ENCODE results near the gene HNRNPH1.

DNA sequence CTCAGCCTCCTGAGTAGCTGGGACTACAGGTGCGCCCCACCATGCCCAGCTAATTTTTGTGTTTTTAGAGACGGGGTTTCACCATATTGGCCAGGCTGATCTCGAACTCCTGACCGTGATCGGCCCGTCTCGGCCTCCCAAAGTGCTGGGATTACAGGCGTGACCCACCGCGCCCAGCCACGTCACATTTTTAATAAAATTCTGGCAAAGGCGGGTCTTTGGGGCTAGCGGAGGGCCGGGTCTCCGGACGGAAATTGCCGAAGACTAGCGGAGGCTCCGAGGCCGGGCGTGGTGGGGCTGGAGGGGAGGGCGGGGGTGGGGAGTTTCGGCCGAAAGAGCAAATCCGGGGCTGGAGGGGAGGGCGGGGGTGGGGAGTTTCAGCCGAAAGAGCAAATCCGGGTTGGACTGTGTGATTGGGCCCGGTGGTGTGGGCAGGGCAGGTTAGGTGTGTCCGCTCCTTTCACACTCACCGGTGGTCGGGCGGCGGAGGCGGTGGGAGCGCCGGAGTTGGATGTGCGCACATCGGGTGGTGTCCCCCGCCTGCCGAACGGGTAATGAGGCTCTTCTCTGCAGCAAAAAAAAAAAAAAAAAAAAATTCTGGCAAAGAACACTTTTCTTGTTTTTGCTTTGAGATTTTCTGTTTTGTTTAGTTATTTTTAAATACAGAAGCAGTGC, 46.0 kb downstream of the HNRNPH1 start:
- TF ChIP-seq SP1 (IDR thresholded peaks at IDR 0.05) (no peak), RAD21 (IDR thresholded peaks at IDR 0.05) (no peak), EGR1 (IDR thresholded peaks at IDR 0.05; ENCODE audit: low read depth in 2 of 2) (no peak), GABPA (IDR thresholded peaks at IDR 0.05 in 1 of 2, conservative IDR thresholded peaks at IDR 0.05 in 1 of 2) (no peak), FOXA1 (IDR thresholded peaks at IDR 0.05) (no peak), YY1 (IDR thresholded peaks at IDR 0.05) (no peak), TAF1 (conservative IDR thresholded peaks at IDR 0.05) (no peak), JUND (IDR thresholded peaks at IDR 0.05) (no peak), FOXA2 (IDR thresholded peaks at IDR 0.05) (no peak)
- TF ChIP-seq, protein P1, sequence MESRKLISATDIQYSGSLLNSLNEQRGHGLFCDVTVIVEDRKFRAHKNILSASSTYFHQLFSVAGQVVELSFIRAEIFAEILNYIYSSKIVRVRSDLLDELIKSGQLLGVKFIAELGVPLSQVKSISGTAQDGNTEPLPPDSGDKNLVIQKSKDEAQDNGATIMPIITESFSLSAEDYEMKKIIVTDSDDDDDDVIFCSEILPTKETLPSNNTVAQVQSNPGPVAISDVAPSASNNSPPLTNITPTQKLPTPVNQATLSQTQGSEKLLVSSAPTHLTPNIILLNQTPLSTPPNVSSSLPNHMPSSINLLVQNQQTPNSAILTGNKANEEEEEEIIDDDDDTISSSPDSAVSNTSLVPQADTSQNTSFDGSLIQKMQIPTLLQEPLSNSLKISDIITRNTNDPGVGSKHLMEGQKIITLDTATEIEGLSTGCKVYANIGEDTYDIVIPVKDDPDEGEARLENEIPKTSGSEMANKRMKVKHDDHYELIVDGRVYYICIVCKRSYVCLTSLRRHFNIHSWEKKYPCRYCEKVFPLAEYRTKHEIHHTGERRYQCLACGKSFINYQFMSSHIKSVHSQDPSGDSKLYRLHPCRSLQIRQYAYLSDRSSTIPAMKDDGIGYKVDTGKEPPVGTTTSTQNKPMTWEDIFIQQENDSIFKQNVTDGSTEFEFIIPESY (IDR thresholded peaks at IDR 0.05): no peak
- TF ChIP-seq, protein P2, sequence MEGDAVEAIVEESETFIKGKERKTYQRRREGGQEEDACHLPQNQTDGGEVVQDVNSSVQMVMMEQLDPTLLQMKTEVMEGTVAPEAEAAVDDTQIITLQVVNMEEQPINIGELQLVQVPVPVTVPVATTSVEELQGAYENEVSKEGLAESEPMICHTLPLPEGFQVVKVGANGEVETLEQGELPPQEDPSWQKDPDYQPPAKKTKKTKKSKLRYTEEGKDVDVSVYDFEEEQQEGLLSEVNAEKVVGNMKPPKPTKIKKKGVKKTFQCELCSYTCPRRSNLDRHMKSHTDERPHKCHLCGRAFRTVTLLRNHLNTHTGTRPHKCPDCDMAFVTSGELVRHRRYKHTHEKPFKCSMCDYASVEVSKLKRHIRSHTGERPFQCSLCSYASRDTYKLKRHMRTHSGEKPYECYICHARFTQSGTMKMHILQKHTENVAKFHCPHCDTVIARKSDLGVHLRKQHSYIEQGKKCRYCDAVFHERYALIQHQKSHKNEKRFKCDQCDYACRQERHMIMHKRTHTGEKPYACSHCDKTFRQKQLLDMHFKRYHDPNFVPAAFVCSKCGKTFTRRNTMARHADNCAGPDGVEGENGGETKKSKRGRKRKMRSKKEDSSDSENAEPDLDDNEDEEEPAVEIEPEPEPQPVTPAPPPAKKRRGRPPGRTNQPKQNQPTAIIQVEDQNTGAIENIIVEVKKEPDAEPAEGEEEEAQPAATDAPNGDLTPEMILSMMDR (IDR thresholded peaks at IDR 0.05; ENCODE audit: low read depth, low read length, missing input control): no peak
- TF ChIP-seq, protein P3, sequence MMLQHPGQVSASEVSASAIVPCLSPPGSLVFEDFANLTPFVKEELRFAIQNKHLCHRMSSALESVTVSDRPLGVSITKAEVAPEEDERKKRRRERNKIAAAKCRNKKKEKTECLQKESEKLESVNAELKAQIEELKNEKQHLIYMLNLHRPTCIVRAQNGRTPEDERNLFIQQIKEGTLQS (IDR thresholded peaks at IDR 0.05): no peak
- TF ChIP-seq, protein P4, sequence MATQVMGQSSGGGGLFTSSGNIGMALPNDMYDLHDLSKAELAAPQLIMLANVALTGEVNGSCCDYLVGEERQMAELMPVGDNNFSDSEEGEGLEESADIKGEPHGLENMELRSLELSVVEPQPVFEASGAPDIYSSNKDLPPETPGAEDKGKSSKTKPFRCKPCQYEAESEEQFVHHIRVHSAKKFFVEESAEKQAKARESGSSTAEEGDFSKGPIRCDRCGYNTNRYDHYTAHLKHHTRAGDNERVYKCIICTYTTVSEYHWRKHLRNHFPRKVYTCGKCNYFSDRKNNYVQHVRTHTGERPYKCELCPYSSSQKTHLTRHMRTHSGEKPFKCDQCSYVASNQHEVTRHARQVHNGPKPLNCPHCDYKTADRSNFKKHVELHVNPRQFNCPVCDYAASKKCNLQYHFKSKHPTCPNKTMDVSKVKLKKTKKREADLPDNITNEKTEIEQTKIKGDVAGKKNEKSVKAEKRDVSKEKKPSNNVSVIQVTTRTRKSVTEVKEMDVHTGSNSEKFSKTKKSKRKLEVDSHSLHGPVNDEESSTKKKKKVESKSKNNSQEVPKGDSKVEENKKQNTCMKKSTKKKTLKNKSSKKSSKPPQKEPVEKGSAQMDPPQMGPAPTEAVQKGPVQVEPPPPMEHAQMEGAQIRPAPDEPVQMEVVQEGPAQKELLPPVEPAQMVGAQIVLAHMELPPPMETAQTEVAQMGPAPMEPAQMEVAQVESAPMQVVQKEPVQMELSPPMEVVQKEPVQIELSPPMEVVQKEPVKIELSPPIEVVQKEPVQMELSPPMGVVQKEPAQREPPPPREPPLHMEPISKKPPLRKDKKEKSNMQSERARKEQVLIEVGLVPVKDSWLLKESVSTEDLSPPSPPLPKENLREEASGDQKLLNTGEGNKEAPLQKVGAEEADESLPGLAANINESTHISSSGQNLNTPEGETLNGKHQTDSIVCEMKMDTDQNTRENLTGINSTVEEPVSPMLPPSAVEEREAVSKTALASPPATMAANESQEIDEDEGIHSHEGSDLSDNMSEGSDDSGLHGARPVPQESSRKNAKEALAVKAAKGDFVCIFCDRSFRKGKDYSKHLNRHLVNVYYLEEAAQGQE (IDR thresholded peaks at IDR 0.05): no peak
- TF ChIP-seq, protein P5, sequence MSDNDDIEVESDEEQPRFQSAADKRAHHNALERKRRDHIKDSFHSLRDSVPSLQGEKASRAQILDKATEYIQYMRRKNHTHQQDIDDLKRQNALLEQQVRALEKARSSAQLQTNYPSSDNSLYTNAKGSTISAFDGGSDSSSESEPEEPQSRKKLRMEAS (IDR thresholded peaks at IDR 0.05): no peak

Data from liver (tissue), 3 donors.